Right renal cortex interstitium (tissue), 3 donors: Measurements from ENCODE around the gene LURAP1L. TPM values are rescaled to one million over a fixed set of nuclear protein-coding genes. Genes with fewer than 3 reads are reported as not detected.
A peak's percentile ranks its signal among the peaks of the same experiment; 100 is the strongest.

Source experiments
- DNase-seq, 3 donors: peaks; one replicate each; pipeline ENCODE4 v3.0.0-alpha.2; 2013; ENCODE audit warnings: low read depth in 3 of 3, low spot score in 2 of 3
- polyA plus RNA-seq, 3 donors: library from polyadenylated mRNA; unstranded; fragments of 120-200 nt; gene quantifications; one replicate each; pipeline ENCODE4 v1.2.1, GENCODE V29; 2013; ENCODE audit not compliant: insufficient read length in 3 of 3

Gene LURAP1L, protein sequence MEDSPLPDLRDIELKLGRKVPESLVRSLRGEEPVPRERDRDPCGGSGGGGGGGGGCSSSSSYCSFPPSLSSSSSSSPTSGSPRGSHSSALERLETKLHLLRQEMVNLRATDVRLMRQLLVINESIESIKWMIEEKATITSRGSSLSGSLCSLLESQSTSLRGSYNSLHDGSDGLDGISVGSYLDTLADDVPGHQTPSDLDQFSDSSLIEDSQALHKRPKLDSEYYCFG
- 10 to 100 TPM; 21.7 to 24.5 (median 23.6) TPM for polyA plus RNA-seq

GRCh38 chr9:12774861-12775678, at the start of gene LURAP1L:
Gene LURAP1L (plus strand): TSS chr9:12775020. CDS start chr9:12775716, 696 bp downstream.
- peak in 2 of 3 donors; percentile 66 to 72 for DNase-seq

GRCh38 chr9:12726795-12727194, 48.0 kb upstream of the LURAP1L start:
- DNase-seq = no peak

GRCh38 chr9:12730198-12730597, 44.6 kb upstream of the LURAP1L start:
- no peak for DNase-seq

GRCh38 chr9:12730927-12731326, 43.9 kb upstream of the LURAP1L start:
- DNase-seq = no peak

- DNase-seq = no peak
Observed at GRCh38 chr9:12732971-12733370, 41.8 kb upstream of the LURAP1L start.

GRCh38 chr9:12735665-12736064, 39.2 kb upstream of the LURAP1L start:
- DNase-seq = no peak

GRCh38 chr9:12737871-12738270, 36.9 kb upstream of the LURAP1L start:
- DNase-seq = no peak

GRCh38 chr9:12739014-12739652, 35.7 kb upstream of the LURAP1L start:
- DNase-seq = no peak

GRCh38 chr9:12740845-12741244, 34.0 kb upstream of the LURAP1L start:
- DNase-seq = no peak

- no peak for DNase-seq
Observed at GRCh38 chr9:12748016-12748415, 26.8 kb upstream of the LURAP1L start.

- DNase-seq = no peak
Observed at GRCh38 chr9:12748954-12749353, 25.9 kb upstream of the LURAP1L start.

GRCh38 chr9:12753931-12754330, 20.9 kb upstream of the LURAP1L start:
- DNase-seq = no peak

- no peak for DNase-seq
Observed at GRCh38 chr9:12759761-12760160, 15.1 kb upstream of the LURAP1L start.

- no peak for DNase-seq
Observed at GRCh38 chr9:12760758-12761157, 14.1 kb upstream of the LURAP1L start.

DNA sequence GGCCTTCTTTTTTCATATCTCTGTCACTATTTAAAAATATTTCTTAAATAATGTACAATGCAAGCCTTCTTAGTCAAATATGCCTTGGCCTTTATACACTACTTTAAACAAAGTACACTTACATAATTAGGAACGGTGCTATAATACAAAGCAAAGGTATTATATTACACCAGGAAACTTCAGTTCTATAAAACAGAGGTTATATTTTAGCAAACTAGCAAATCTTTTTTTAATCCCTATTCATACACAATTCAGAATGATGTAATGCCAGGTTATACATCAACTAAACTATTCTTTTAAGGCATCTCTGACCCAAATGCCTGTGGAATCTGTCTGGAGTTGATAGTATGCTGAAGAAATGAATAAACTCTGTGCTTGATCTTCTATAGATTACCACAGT, 10.7 kb upstream of the LURAP1L start:
- DNase-seq = no peak

DNA sequence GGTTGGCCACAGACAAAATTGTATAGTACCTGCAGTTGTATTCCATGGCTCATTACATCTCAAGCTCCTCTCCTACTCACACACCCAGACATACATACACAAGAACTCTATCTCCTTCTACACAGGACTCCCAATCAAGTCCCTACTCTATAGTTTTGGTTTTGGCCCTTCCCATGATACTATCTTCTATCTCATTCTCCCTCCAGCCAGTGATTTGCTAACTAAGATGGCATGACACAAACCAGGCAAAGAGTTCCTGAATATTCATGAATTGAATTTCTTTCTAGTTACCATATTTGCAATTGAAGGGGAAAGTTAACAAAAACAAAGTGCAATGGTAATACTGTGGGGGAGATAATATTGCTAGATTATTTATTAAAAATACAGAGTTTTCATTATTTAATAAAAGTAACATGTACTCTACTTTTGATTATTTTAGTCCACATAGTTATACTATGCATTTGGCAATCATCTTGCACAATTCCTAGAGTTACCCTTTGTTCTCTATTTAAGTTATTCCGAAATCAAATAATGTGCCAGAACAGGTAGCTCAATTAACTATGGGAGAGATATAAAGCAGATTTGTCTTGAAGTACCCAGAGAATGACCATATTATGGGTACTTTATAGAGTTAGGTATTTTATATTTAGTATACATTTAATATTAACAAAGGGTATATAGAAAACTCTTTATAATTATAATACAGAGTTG, 9.6 kb upstream of the LURAP1L start:
- DNase-seq = no peak

- no peak for DNase-seq
Observed at GRCh38 chr9:12766357-12766756, 8.5 kb upstream of the LURAP1L start.

DNA sequence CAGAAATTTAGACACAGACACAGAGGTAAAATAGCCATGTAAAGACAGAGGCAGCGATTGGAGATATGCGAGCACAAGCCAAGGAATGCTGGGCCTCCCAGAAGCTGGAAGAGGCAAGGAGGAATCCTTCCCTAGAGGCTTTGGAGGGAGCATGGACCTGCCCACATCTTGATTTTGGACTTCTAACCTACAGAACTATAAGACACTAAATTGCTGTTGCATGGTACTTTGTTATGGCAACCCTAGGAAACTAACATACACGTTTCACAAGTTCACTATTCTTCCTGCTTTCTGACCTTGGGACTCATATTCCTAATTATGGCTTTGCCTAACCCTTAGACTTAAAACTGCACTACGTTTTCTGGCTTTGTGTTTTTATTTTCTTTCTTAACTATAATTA, 4.6 kb upstream of the LURAP1L start:
- DNase-seq = no peak

DNA sequence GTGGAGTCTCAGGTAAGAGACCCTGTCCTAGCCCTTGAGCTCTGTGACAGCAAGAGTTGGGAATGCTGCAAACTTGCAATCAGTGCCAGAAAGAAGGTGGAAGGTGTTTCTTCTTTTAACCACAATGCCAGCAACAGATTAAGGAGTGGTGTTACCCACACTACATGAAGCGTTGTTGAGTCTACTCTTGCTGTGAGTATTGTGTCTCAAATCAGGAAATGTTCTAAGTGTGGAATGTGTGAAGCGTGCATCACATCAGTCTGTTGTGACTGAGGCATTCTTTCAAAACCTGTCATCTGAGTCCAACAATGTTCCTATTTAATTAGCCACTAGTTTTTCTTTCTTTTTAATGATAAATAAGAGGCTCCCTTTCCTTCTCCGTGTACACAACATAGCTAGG, 2.9 kb upstream of the LURAP1L start:
- DNase-seq = no peak

- DNase-seq = no peak
Observed at GRCh38 chr9:12773562-12773961, 1.3 kb upstream of the LURAP1L start.
